Endothelial cell of umbilical vein (primary cell): ENCODE results near the gene SNX10.

Source experiments
- CTCF ChIP-seq, 2 donors: IDR thresholded peaks; 1 replicate in 1 of 2; 2 replicates in 1 of 2; pipeline ENCODE4 v1.5.1; 2011; ENCODE audit warnings: low read length in 2 of 2, mild to moderate bottlenecking in 2 of 2, moderate library complexity in 2 of 2, control low read depth in 1 of 2, inconsistent platforms in 1 of 2, low read depth in 1 of 2; ENCODE audit not compliant: insufficient read depth in 1 of 2; ENCODE audit errors: extremely low read depth in 1 of 2
- POLR2A ChIP-seq: IDR thresholded peaks from 2 replicates; pipeline ENCODE4 v1.6.1; 2012; ENCODE audit warnings: low read depth, mild to moderate bottlenecking, control low read depth, low read length
- POLR2AphosphoS5 ChIP-seq: IDR thresholded peaks from 2 replicates; pipeline ENCODE4 v1.6.1; 2012; ENCODE audit warnings: low read depth, mild to moderate bottlenecking, control low read depth, low read length, moderate library complexity; ENCODE audit not compliant: insufficient read depth

GRCh38 chr7:26385240-26385639 lies 93.6 kb downstream of the SNX10 start:
- no peak for TF ChIP-seq POLR2A
- no peak for TF ChIP-seq CTCF (IDR thresholded peaks at IDR 0.05; ENCODE audit: extremely low read depth in 1 of 2, insufficient read depth in 1 of 2, low read depth in 1 of 2, low read length in 2 of 2)
- no peak for TF ChIP-seq POLR2AphosphoS5
